Uterus (tissue), 4 donors: ENCODE data around the gene MCU. TPM values are rescaled to one million over a fixed set of nuclear protein-coding genes. Genes with fewer than 3 reads are reported as not detected.

ENCODE experiments used
- DNase-seq, 2 donors: peaks; one replicate each; pipeline ENCODE4 v3.0.0-alpha.2; 2019 to 2020
- H3K27ac ChIP-seq, 2 donors: fragments of 200-600 bp; sonication (generic); 1 replicate in 1 of 2; 2 replicates in 1 of 2; pipeline ENCODE4 v1.5.1; 2016 to 2018
- H3K27me3 ChIP-seq, 2 donors: fragments of 200-600 bp; sonication (generic); one replicate each; pipeline ENCODE4 v1.5.1; 2018 to 2019; ENCODE audit warnings: control low read depth in 1 of 2
- H3K36me3 ChIP-seq, 2 donors: fragments of 200-600 bp; sonication (generic); one replicate each; pipeline ENCODE4 v1.5.1; 2019; ENCODE audit warnings: control low read depth in 1 of 2
- H3K4me1 ChIP-seq, 2 donors: fragments of 200-600 bp; sonication (generic); one replicate each; pipeline ENCODE4 v1.5.1; 2018 to 2019; ENCODE audit warnings: control low read depth in 1 of 2
- H3K4me3 ChIP-seq, 2 donors: fragments of 200-600 bp; sonication (generic); 1 replicate in 1 of 2; 2 replicates in 1 of 2; pipeline ENCODE4 v1.5.1; 2018 to 2019; ENCODE audit warnings: mild to moderate bottlenecking in 1 of 2
- H3K9me3 ChIP-seq, 2 donors: fragments of 200-600 bp; sonication (generic); one replicate each; pipeline ENCODE4 v1.5.1; 2019; ENCODE audit warnings: control low read depth in 1 of 2
- CTCF ChIP-seq, 4 experiments: fragments of 200-600 bp in 2 of 4; fragments of 450-650 bp in 2 of 4; sonication (generic) in 2 of 4; IDR thresholded peaks; one replicate each; pipeline ENCODE4 v1.5.1; 2016 to 2019; ENCODE audit warnings: antibody characterized with exemption in 4 of 4, mild to moderate bottlenecking in 2 of 4, moderate library complexity in 1 of 4
- POLR2A ChIP-seq, 2 donors: fragments of 450-650 bp; IDR thresholded peaks; one replicate each; pipeline ENCODE4 v1.6.1; 2016; ENCODE audit warnings: antibody characterized with exemption in 2 of 2, mild to moderate bottlenecking in 1 of 2, moderate library complexity in 1 of 2
- intact Hi-C: fragments of 100-400 bp; cut with DNase I; formaldehyde crosslinking; loops from one replicate; pipeline ENCODE4 v1.15.1; 2023; ENCODE audit warnings: low total_unique reads
- total RNA-seq, 4 donors: library from RNA; depleted of rRNA in 3 of 4; stranded (reverse); fragments of >200 nt in 3 of 4; gene quantifications; one replicate each; pipeline versions ENCODE4 v1.1.0 to v1.2.4, GENCODE V29; 2014 to 2023
- donor health status: DM: yes; HTN: yes; CAD: no.

Gene MCU
- total RNA-seq, 4 donors from 2014 or later, result 13.2 to 35.8 (median 24.6) TPM

- no peak for DNase-seq
- H3K27me3 ChIP-seq, result no peaks in the 10 kb centered on the region
- no peak overlapping the region for H3K27ac ChIP-seq
- H3K4me3 ChIP-seq, result no peak overlapping the region
- TF ChIP-seq POLR2A (IDR thresholded peaks at IDR 0.05) (no peak), CTCF (IDR thresholded peaks at IDR 0.05) (no peak)
- no peaks in the 10 kb centered on the region for H3K36me3 ChIP-seq
- intact Hi-C loops, result no loop called here
- no peaks in the 10 kb centered on the region for H3K9me3 ChIP-seq
- H3K4me1 ChIP-seq, result no peaks in the 10 kb centered on the region
These were observed 198.1 kb downstream of the MCU start for GRCh38 chr10:72890086-72890485.

- intact Hi-C loops, result no loop called here
These were observed 201.3 kb downstream of the MCU start, which contains the start of gene OIT3 for GRCh38 chr10:72893136-72893798. TSS of gene OIT3 (plus strand) at chr10:72893739. CDS start at chr10:72893799, 60 bp downstream.

GRCh38 chr10:72895236-72895850 is 203.4 kb downstream of the MCU start:
- Histone ChIP-seq H3K27me3 (no peaks in the 10 kb centered on the region), H3K27ac (no peak overlapping the region), H3K4me3 (no peak overlapping the region), H3K9me3 (no peaks in the 10 kb centered on the region), H3K36me3 (no peaks in the 10 kb centered on the region), H3K4me1 (no peaks in the 10 kb centered on the region)
- TF ChIP-seq POLR2A (IDR thresholded peaks at IDR 0.05) (no peak), CTCF (IDR thresholded peaks at IDR 0.05) (no peak)
- intact Hi-C loops, result no loop called here
- no peak for DNase-seq

More at GRCh38 chr10:72893136-72893798, 201.3 kb downstream of the MCU start, which contains the start of gene OIT3:
- TF ChIP-seq CTCF (IDR thresholded peaks at IDR 0.05) (no peak), POLR2A (IDR thresholded peaks at IDR 0.05) (no peak)
- no peaks in the 10 kb centered on the region for H3K4me1 ChIP-seq
- H3K9me3 ChIP-seq, result no peaks in the 10 kb centered on the region
- H3K27me3 ChIP-seq, result no peaks in the 10 kb centered on the region
- no peak for DNase-seq
- H3K27ac ChIP-seq, result no peak within 1 kb of the TSS
- H3K36me3 ChIP-seq, result no peaks in the 10 kb centered on the region
- no peak within 1 kb of the TSS for H3K4me3 ChIP-seq

- Histone ChIP-seq H3K27me3 (no peaks in the 10 kb centered on the region), H3K4me1 (no peaks in the 10 kb centered on the region)
These were observed 206.7 kb downstream of the MCU start for GRCh38 chr10:72898616-72899015.

More at GRCh38 chr10:72898616-72899015, 206.7 kb downstream of the MCU start:
- Histone ChIP-seq H3K36me3 (no peaks in the 10 kb centered on the region), H3K9me3 (no peaks in the 10 kb centered on the region), H3K4me3 (no peak overlapping the region), H3K27ac (no peak overlapping the region)
- intact Hi-C loops, result no loop called here
- TF ChIP-seq POLR2A (IDR thresholded peaks at IDR 0.05), result no peak
- no peak for TF ChIP-seq CTCF (IDR thresholded peaks at IDR 0.05)
- DNase-seq, result no peak
